Measurements from ENCODE around the gene PBX3.

PBX3 gene

GRCh38 chr9:125826850-125827249 is 79.7 kb downstream of the PBX3 start:
- no peak for DNase-seq

- no peak for DNase-seq
These were observed 82.6 kb downstream of the PBX3 start for GRCh38 chr9:125829743-125830142.

- DNase-seq = no peak
These were observed 83.9 kb downstream of the PBX3 start for GRCh38 chr9:125831054-125831453.

- no peak for DNase-seq
These were observed 84.4 kb downstream of the PBX3 start for GRCh38 chr9:125831616-125832015.

- DNase-seq = no peak
These were observed 88.5 kb downstream of the PBX3 start for GRCh38 chr9:125835655-125836054.

- DNase-seq = no peak
These were observed 92.1 kb downstream of the PBX3 start for GRCh38 chr9:125839317-125839716.

GRCh38 chr9:125841444-125841843 is 94.3 kb downstream of the PBX3 start:
- DNase-seq = no peak

- DNase-seq = no peak
These were observed 95.1 kb downstream of the PBX3 start for GRCh38 chr9:125842242-125842641.

GRCh38 chr9:125843646-125844045 is 96.5 kb downstream of the PBX3 start:
- DNase-seq = peak; percentile 14

- no peak for DNase-seq
These were observed 97.4 kb downstream of the PBX3 start for GRCh38 chr9:125844611-125845010.

- no peak for DNase-seq
These were observed 98.2 kb downstream of the PBX3 start for GRCh38 chr9:125845271-125845808.

GRCh38 chr9:125847735-125848134 is 100.6 kb downstream of the PBX3 start:
- no peak for DNase-seq

- DNase-seq = no peak
These were observed 103.0 kb downstream of the PBX3 start for GRCh38 chr9:125850106-125850632.

GRCh38 chr9:125850763-125851162 is 103.6 kb downstream of the PBX3 start:
- no peak for DNase-seq

- no peak for DNase-seq
These were observed 104.8 kb downstream of the PBX3 start for GRCh38 chr9:125851979-125852378.

GRCh38 chr9:125852386-125852785 is 105.2 kb downstream of the PBX3 start:
- DNase-seq = no peak

- no peak for DNase-seq
These were observed 107.5 kb downstream of the PBX3 start for GRCh38 chr9:125854553-125855275.

- no peak for DNase-seq
These were observed 109.2 kb downstream of the PBX3 start for GRCh38 chr9:125856331-125856730.

GRCh38 chr9:125861405-125862058 is 114.4 kb downstream of the PBX3 start:
- DNase-seq = no peak

- no peak for DNase-seq
These were observed 116.8 kb downstream of the PBX3 start for GRCh38 chr9:125863923-125864322.

- no peak for DNase-seq
These were observed 120.7 kb downstream of the PBX3 start for GRCh38 chr9:125867751-125868415.

- DNase-seq = peak; percentile 28
These were observed 131.0 kb downstream of the PBX3 start for GRCh38 chr9:125878164-125878631.

GRCh38 chr9:125881042-125881441 is 133.9 kb downstream of the PBX3 start:
- no peak for DNase-seq
